ENCODE measurements around the gene IL9.

IL9 gene

GRCh38 chr5:135915466-135916001 is 19.9 kb upstream of the IL9 start:
- DNase-seq (ENCODE audit: extremely low read depth, low read depth) = no peak
- no peak for TF ChIP-seq CTCF (IDR thresholded peaks at IDR 0.05; ENCODE audit: low read depth, low read length, missing control alignments)
- no peak overlapping the region for H3K4me3 ChIP-seq (replicated peaks; ENCODE audit: low read depth, low read length)

DNA sequence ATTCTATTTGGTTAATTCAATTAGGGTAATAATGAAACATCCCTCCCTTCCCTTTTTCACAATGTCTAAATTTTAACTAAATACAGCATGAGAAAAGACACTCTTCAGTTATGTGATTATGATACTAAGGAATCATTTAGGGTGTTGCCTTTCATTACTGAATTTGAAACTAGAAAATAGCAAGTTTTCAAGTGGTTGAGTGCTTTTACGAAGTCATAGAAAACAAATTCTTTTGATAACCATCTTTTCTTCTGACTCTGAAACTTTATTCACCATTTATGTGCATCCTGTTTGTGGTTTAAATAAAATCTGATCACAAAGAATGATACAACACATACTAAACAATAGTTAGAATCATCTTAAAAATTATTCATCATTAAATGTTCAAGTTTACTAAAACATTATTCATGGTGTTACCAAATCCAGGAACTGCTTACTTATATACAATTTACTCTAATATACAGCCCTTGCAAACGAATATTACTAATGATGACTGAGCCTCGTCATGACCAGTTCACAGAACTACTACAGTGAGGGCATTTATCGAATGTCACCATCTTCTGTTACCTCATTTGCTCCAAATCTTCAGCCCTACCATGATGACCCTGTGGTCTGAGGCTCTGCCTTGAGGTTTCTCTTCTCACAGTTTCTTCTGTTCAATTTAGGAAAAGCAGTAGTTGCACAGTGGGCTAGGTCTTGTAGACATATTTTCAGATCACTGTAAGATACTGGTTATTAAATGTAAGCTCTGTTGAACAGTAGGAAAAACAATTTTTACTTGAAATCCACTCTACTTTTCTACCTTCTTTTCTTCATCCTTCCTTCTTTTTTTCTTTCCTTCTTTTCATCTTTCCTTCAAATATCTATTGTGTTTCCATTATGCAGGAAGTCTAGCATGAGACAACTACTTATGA is 18.3 kb upstream of the IL9 start:
- TF ChIP-seq CTCF (IDR thresholded peaks at IDR 0.05; ENCODE audit: low read depth, low read length, missing control alignments) = no peak
- DNase-seq (ENCODE audit: extremely low read depth, low read depth) = no peak
- H3K4me3 ChIP-seq (replicated peaks; ENCODE audit: low read depth, low read length) = no peak overlapping the region

- no peak for TF ChIP-seq CTCF (IDR thresholded peaks at IDR 0.05; ENCODE audit: low read depth, low read length, missing control alignments)
- no peak overlapping the region for H3K4me3 ChIP-seq (replicated peaks; ENCODE audit: low read depth, low read length)
- DNase-seq (ENCODE audit: extremely low read depth, low read depth) = no peak
These were observed 9.5 kb upstream of the IL9 start for GRCh38 chr5:135905144-135905543.

DNA sequence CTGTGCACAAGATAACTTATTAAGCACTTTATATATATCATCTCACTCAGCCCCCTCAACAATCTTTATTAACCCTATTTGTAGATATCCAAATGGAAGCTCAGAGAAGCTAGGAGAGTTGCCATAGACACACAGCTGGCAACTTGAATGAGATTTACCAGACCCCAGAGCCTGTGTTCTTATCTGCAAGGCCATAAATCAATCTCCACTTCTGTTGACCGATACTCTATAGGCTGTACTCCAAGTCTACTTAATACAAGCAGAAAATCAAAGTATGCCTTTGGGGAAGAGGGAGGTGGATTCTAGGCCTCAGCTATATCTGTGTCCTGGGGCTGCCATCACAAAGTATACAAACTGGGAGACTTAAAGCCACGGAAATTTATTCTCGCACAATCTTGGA is 6.0 kb upstream of the IL9 start:
- no peak overlapping the region for H3K4me3 ChIP-seq (replicated peaks; ENCODE audit: low read depth, low read length)
- no peak for DNase-seq (ENCODE audit: extremely low read depth, low read depth)
- no peak for TF ChIP-seq CTCF (IDR thresholded peaks at IDR 0.05; ENCODE audit: low read depth, low read length, missing control alignments)

DNA sequence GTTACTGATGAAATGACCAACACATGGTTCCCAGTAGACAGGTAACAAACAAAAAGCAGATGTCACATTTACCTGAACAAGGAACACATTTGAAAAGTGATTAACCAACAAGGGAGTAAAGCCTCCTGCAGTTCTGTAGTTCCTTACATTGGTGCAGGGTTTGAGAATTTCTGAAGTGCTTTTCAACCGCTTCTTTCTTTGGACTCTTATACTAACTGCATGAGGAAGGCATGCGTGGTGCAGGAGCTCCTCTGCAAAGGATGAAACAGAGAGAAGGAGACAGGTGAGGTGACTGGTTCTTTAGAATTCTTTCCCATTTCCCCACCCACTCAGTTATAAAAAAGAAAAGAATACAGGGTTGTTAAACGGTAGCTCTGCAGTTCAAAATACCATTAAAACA is 4.6 kb upstream of the IL9 start:
- no peak for DNase-seq (ENCODE audit: extremely low read depth, low read depth)
- TF ChIP-seq CTCF (IDR thresholded peaks at IDR 0.05; ENCODE audit: low read depth, low read length, missing control alignments) = no peak
- H3K4me3 ChIP-seq (replicated peaks; ENCODE audit: low read depth, low read length) = no peak overlapping the region

GRCh38 chr5:135898651-135899050 is 3.0 kb upstream of the IL9 start:
- no peak for DNase-seq (ENCODE audit: extremely low read depth, low read depth)
- no peak overlapping the region for H3K4me3 ChIP-seq (replicated peaks; ENCODE audit: low read depth, low read length)
- no peak for TF ChIP-seq CTCF (IDR thresholded peaks at IDR 0.05; ENCODE audit: low read depth, low read length, missing control alignments)

Measured in HFF-Myc (cell line).